H9 (cell line): Measurements from ENCODE around the gene SIL1. TPM values are rescaled to one million over a fixed set of nuclear protein-coding genes. Genes with fewer than 3 reads are reported as not detected.

Source experiments
- DNase-seq: peaks from one replicate; pipeline ENCODE4 v3.0.0-alpha.2; 2017
- H2AFZ ChIP-seq: one replicate; pipeline ENCODE4 v1.6.1; 2013; ENCODE audit warnings: mild to moderate bottlenecking, low read length, control low read depth, moderate library complexity
- H2AK5ac ChIP-seq: 2 replicates; pipeline ENCODE4 v1.6.1; 2013; ENCODE audit warnings: low read length, control low read depth, mixed read lengths; ENCODE audit not compliant: insufficient read length
- H2BK120ac ChIP-seq: one replicate; pipeline ENCODE4 v1.6.1; 2013; ENCODE audit warnings: low read depth, mild to moderate bottlenecking, low read length, control low read depth, inconsistent platforms; ENCODE audit not compliant: poor library complexity, severe bottlenecking
- H2BK12ac ChIP-seq: 2 replicates; pipeline ENCODE4 v1.6.1; 2013; ENCODE audit warnings: low read length, control low read depth, mixed read lengths, low read depth; ENCODE audit not compliant: insufficient read length
- H2BK15ac ChIP-seq: 2 replicates; pipeline ENCODE4 v1.6.1; 2013; ENCODE audit warnings: low read depth, low read length, control low read depth
- H2BK20ac ChIP-seq: one replicate; pipeline ENCODE4 v1.6.1; 2013; ENCODE audit warnings: low read depth, mild to moderate bottlenecking, low read length, control low read depth, inconsistent platforms; ENCODE audit not compliant: poor library complexity, severe bottlenecking
- H2BK5ac ChIP-seq: 2 replicates; pipeline ENCODE4 v1.6.1; 2013; ENCODE audit warnings: low read length, control low read depth, mixed read lengths; ENCODE audit not compliant: insufficient read length
- H3K14ac ChIP-seq: 2 replicates; pipeline ENCODE4 v1.6.1; 2013; ENCODE audit warnings: low read length, control low read depth; ENCODE audit not compliant: insufficient read depth
- H3K18ac ChIP-seq: 2 replicates; pipeline ENCODE4 v1.6.1; 2013; ENCODE audit warnings: low read depth, mild to moderate bottlenecking, mixed read lengths, low read length, control low read depth; ENCODE audit not compliant: insufficient read length
- H3K23ac ChIP-seq: 2 replicates; pipeline ENCODE4 v1.6.1; 2013; ENCODE audit warnings: low read length, control low read depth, mixed read lengths, low read depth; ENCODE audit not compliant: insufficient read length
- H3K23me2 ChIP-seq: 2 replicates; pipeline ENCODE4 v1.6.1; 2013; ENCODE audit warnings: low read depth, mild to moderate bottlenecking, mixed read lengths, low read length, control low read depth; ENCODE audit not compliant: insufficient read length, poor library complexity, severe bottlenecking
- H3K27ac ChIP-seq: 2 replicates; pipeline ENCODE4 v1.5.1; 2013; ENCODE audit warnings: low read length, control low read depth, mixed read lengths, low read depth; ENCODE audit not compliant: insufficient read length
- H3K27me3 ChIP-seq: 2 replicates; pipeline ENCODE4 v1.6.1; 2013; ENCODE audit warnings: low read length, control low read depth, inconsistent platforms; ENCODE audit not compliant: insufficient read depth
- H3K4ac ChIP-seq: 2 replicates; pipeline ENCODE4 v1.6.1; 2013; ENCODE audit warnings: low read depth, mild to moderate bottlenecking, control low read depth, inconsistent platforms, low read length, moderate library complexity
- H3K4me1 ChIP-seq: 2 replicates; pipeline ENCODE4 v1.6.1; 2013; ENCODE audit warnings: low read length, control low read depth, inconsistent platforms; ENCODE audit not compliant: insufficient read depth
- H3K4me2 ChIP-seq: 2 replicates; pipeline ENCODE4 v1.6.1; 2013; ENCODE audit warnings: low read length, control low read depth, mixed read lengths; ENCODE audit not compliant: insufficient read length, insufficient read depth
- H3K56ac ChIP-seq: 2 replicates; pipeline ENCODE4 v1.6.1; 2013; ENCODE audit warnings: low read depth, mild to moderate bottlenecking, mixed read lengths, low read length, control low read depth; ENCODE audit not compliant: insufficient read length
- H3K79me1 ChIP-seq: 2 replicates; pipeline ENCODE4 v1.6.1; 2013; ENCODE audit warnings: low read depth, mild to moderate bottlenecking, moderate library complexity, low read length, control low read depth, inconsistent platforms; ENCODE audit not compliant: insufficient read depth, poor library complexity, severe bottlenecking
- H3K79me2 ChIP-seq: 2 replicates; pipeline ENCODE4 v1.6.1; 2013; ENCODE audit warnings: low read length, control low read depth, inconsistent platforms; ENCODE audit not compliant: insufficient read depth
- H3K9ac ChIP-seq: 2 replicates; pipeline ENCODE4 v1.6.1; 2013; ENCODE audit warnings: low read length, control low read depth, mixed read lengths; ENCODE audit not compliant: insufficient read length; ENCODE audit errors: extremely low read depth
- H3K9me3 ChIP-seq: one replicate; pipeline ENCODE4 v1.6.1; 2013; ENCODE audit warnings: low read depth, low read length, inconsistent platforms; ENCODE audit not compliant: control insufficient read depth
- H3T11ph ChIP-seq: one replicate; pipeline ENCODE4 v1.6.1; 2013; ENCODE audit warnings: mild to moderate bottlenecking, low read length, control low read depth, inconsistent platforms
- H4K20me1 ChIP-seq: one replicate; pipeline ENCODE4 v1.6.1; 2013; ENCODE audit not compliant: control insufficient read depth, insufficient read length, insufficient read depth
- H4K5ac ChIP-seq: 2 replicates; pipeline ENCODE4 v1.6.1; 2013; ENCODE audit warnings: low read depth, mild to moderate bottlenecking, mixed read lengths, low read length, control low read depth; ENCODE audit not compliant: insufficient read length
- H4K8ac ChIP-seq: replicated peaks from 2 replicates; pipeline ENCODE4 v1.6.1; 2013; ENCODE audit warnings: low read length, control low read depth, mixed read lengths, low read depth; ENCODE audit not compliant: insufficient read length
- H4K91ac ChIP-seq: 2 replicates; pipeline ENCODE4 v1.6.1; 2013; ENCODE audit warnings: low read depth, mild to moderate bottlenecking, moderate library complexity, mixed read lengths, low read length, control low read depth; ENCODE audit not compliant: insufficient read length
- H3K27ac Mint-ChIP-seq, 3 experiments: 2 replicates in 2 of 3; 3 replicates in 1 of 3; pipeline ENCODE4 v1.8.0; 2020 to 2021; ENCODE audit warnings: mixed read lengths in 3 of 3, mild to moderate bottlenecking in 1 of 3, moderate library complexity in 1 of 3
- H3K27me3 Mint-ChIP-seq: 2 replicates; pipeline ENCODE4 v1.8.0; 2021; ENCODE audit warnings: low read depth, mild to moderate bottlenecking, moderate library complexity, mixed read lengths
- H3K36me3 Mint-ChIP-seq, 3 experiments: 2 replicates in 2 of 3; 3 replicates in 1 of 3; pipeline ENCODE4 v1.8.0; 2020 to 2021; ENCODE audit warnings: low read depth in 3 of 3, mixed read lengths in 3 of 3; ENCODE audit not compliant: insufficient read depth in 1 of 3
- H3K4me1 Mint-ChIP-seq, 2 experiments: 2 replicates each; pipeline ENCODE4 v1.8.0; 2020; ENCODE audit warnings: mixed read lengths in 2 of 2
- H3K4me3 Mint-ChIP-seq, 2 experiments: 2 replicates in 1 of 2; 3 replicates in 1 of 2; pipeline ENCODE4 v1.8.0; 2020 to 2021; ENCODE audit warnings: mild to moderate bottlenecking in 2 of 2, mixed read lengths in 2 of 2, moderate library complexity in 1 of 2
- H3K9me3 Mint-ChIP-seq, 2 experiments: 2 replicates in 1 of 2; 3 replicates in 1 of 2; pipeline ENCODE4 v1.8.0; 2020; ENCODE audit warnings: mild to moderate bottlenecking in 2 of 2, mixed read lengths in 2 of 2, moderate library complexity in 1 of 2
- WGBS: extraction: QIAGEN DNeasy Blood & Tissue Kit; methylation state at CpG from one replicate; pipeline ENCODE4 v1.1.7; 2013; ENCODE audit warnings: missing lambda C conversion rate, low lambda C conversion rate, mixed read lengths; ENCODE audit not compliant: insufficient read length; ENCODE audit errors: extremely low coverage; 5-methylcytosine and 5-hydroxymethylcytosine counted together
- total RNA-seq: library from RNA; stranded (reverse); gene quantifications from 2 replicates; pipeline ENCODE4 v1.2.1, GENCODE V29; 2021
- TF ChIP-seq, protein P1 (sequence below): fragments of 200-600 bp; sonication (generic); conservative IDR thresholded peaks from 3 replicates; pipeline ENCODE4 v1.8.0; 2021; ENCODE audit warnings: antibody characterized with exemption, mild to moderate bottlenecking

SIL1 gene
- total RNA-seq, 1 experiment from 2014 or later = 10.6 TPM

DNA sequence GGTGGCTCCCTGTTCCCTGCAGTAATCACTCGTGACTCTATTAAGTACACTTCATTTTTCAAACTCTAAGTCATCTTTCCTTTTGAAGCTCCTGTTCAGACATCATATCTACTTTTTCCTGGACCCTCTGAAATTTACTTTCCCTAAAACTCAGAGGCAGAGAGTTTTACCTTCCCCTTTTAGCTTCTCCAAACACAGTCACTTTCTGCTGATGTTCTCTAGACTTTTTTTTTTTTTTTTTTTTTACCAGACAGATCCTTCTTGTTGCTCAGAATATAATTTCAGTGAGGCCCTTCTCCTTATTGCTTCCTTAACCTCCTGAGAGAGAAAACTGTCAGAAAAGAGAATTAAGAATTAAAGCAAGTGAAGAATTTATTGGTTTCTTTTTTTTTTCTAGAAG, 236.4 kb downstream of the SIL1 start:
- Histone ChIP-seq H3K27me3 (no peaks in the 10 kb centered on the region), H3K56ac (no peak overlapping the region), H4K5ac (no peak overlapping the region), H3K4me2 (no peak overlapping the region), H3K9me3 (no peaks in the 10 kb centered on the region), H3K4ac (no peak overlapping the region), H3K23me2 (no peaks in the 10 kb centered on the region), H2BK5ac (no peak overlapping the region), H4K91ac (no peak overlapping the region), H3K9ac (no peak overlapping the region), H2AFZ (no peak overlapping the region), H3K4me1 (peaks cover 5% of the 10 kb centered on the region; the same call in 1 of the 2 replicates), H3K79me1 (no peaks in the 10 kb centered on the region), H2BK12ac (no peak overlapping the region), H3K27ac (no peak overlapping the region), H3K18ac (no peak overlapping the region), H2BK20ac (no peak overlapping the region), H3K14ac (no peak overlapping the region), H4K8ac (no peak overlapping the region), H4K20me1 (no peaks in the 10 kb centered on the region), H2BK15ac (no peak overlapping the region), H3K79me2 (no peaks in the 10 kb centered on the region), H2BK120ac (no peak overlapping the region), H3T11ph (no peak overlapping the region), H2AK5ac (no peak overlapping the region), H3K23ac (no peak overlapping the region)
- Mint-ChIP-seq H3K4me3 (no peak overlapping the region), H3K9me3 (no peaks in the 10 kb centered on the region), H3K27ac (peak overlapping the region in 1 of 3 experiments; percentile 9; a peak in 1 of 7 replicates), H3K36me3 (no peaks in the 10 kb centered on the region), H3K4me1 (peaks cover 29 to 45% of the 10 kb centered on the region in 2 experiments), H3K27me3 (no peaks in the 10 kb centered on the region; the same call in 1 of the 2 replicates)
- TF ChIP-seq, protein P1, sequence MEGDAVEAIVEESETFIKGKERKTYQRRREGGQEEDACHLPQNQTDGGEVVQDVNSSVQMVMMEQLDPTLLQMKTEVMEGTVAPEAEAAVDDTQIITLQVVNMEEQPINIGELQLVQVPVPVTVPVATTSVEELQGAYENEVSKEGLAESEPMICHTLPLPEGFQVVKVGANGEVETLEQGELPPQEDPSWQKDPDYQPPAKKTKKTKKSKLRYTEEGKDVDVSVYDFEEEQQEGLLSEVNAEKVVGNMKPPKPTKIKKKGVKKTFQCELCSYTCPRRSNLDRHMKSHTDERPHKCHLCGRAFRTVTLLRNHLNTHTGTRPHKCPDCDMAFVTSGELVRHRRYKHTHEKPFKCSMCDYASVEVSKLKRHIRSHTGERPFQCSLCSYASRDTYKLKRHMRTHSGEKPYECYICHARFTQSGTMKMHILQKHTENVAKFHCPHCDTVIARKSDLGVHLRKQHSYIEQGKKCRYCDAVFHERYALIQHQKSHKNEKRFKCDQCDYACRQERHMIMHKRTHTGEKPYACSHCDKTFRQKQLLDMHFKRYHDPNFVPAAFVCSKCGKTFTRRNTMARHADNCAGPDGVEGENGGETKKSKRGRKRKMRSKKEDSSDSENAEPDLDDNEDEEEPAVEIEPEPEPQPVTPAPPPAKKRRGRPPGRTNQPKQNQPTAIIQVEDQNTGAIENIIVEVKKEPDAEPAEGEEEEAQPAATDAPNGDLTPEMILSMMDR = no peak
- WGBS = no CpG with 5 or more reads among the region's 1 CpG
- DNase-seq = no peak
